RWPE1 (cell line): Measurements from ENCODE around the gene COPA.

Experiments used
- CTCF ChIA-PET: fragments of 350-600 bp; sonication (Branson Sonifier 250); formaldehyde crosslinking; extraction: SDS; loops from one replicate; lab custom pipeline; 2021; lab: Yijun Ruan, JAX
- POLR2A ChIA-PET: fragments of 400-600 bp; formaldehyde crosslinking; extraction: SDS; loops from one replicate; lab custom pipeline; 2020; ENCODE audit warnings: antibody characterized with exemption; ENCODE audit not compliant: low non-redundant PET; lab: Yijun Ruan, JAX
- DNase-seq: peaks from one replicate; pipeline ENCODE4 v3.0.0; 2012; ENCODE audit warnings: low spot score
- H3K27ac ChIP-seq: fragments of 450-650 bp; 2 replicates; pipeline ENCODE4 v1.5.1; 2017
- CTCF ChIP-seq: fragments of 450-650 bp; conservative IDR thresholded peaks from 2 replicates; pipeline ENCODE4 v1.5.1; 2017; ENCODE audit warnings: low read depth, mild to moderate bottlenecking

COPA gene

GRCh38 chr1:160363010-160363409 lies 20.0 kb upstream of the COPA start:
- no peak overlapping the region for H3K27ac ChIP-seq

GRCh38 chr1:160362168-160362957 lies 19.3 kb upstream of the COPA start:
- H3K27ac ChIP-seq: no peak overlapping the region
- ChIA-PET CTCF (interaction anchor here (0.6 kb wide), 1 partner anchor 1723 kb away, joined by 4 read pairs; no protein-coding TSS in a partner anchor), POLR2A (interaction anchor here (0.6 kb wide), 1 partner anchor 95 kb away, joined by 3 read pairs; no protein-coding TSS in a partner anchor)
- no peak for DNase-seq
- TF ChIP-seq CTCF: no peak

More at GRCh38 chr1:160363010-160363409, 20.0 kb upstream of the COPA start:
- TF ChIP-seq CTCF: no peak
- POLR2A ChIA-PET: interaction anchor here (0.6 kb wide), 1 partner anchor 96 kb away, joined by 3 read pairs; no protein-coding TSS in a partner anchor
- CTCF ChIA-PET: no interaction called here
- DNase-seq: no peak

GRCh38 chr1:160361814-160362167 lies 18.7 kb upstream of the COPA start:
- no peak for TF ChIP-seq CTCF
- ChIA-PET CTCF (no interaction called here), POLR2A (no interaction called here)
- H3K27ac ChIP-seq: no peak overlapping the region
- DNase-seq: no peak

GRCh38 chr1:160361199-160361598 lies 18.1 kb upstream of the COPA start:
- CTCF ChIA-PET: no interaction called here
- TF ChIP-seq CTCF: no peak
- POLR2A ChIA-PET: no interaction called here
- DNase-seq: no peak
- no peak overlapping the region for H3K27ac ChIP-seq

- CTCF ChIA-PET: interaction anchor here (0.6 kb wide), 1 partner anchor 360 kb away, joined by 5 read pairs; no protein-coding TSS in a partner anchor
- H3K27ac ChIP-seq: no peak overlapping the region
- no peak for DNase-seq
- POLR2A ChIA-PET: no interaction called here
- TF ChIP-seq CTCF: no peak
Observed at GRCh38 chr1:160360227-160360695, 17.2 kb upstream of the COPA start.

- no peak for TF ChIP-seq CTCF
- no peak overlapping the region for H3K27ac ChIP-seq
- ChIA-PET POLR2A (no interaction called here), CTCF (no interaction called here)
- DNase-seq: no peak
Observed at GRCh38 chr1:160359559-160360226, 16.6 kb upstream of the COPA start.
